PC-9 (cell line): ENCODE data around the gene COL25A1. TPM values are rescaled to one million over a fixed set of nuclear protein-coding genes. Genes with fewer than 3 reads are reported as not detected.

Experiments
- BruUV-seq: library from RNA; stranded (reverse); fragments of 400-500 nt; replicated peaks from 2 replicates; lab custom pipeline; 2021; lab: Mats Ljungman, UMichigan
- CTCF ChIA-PET: fragments of 300-600 bp; sonication (Branson Sonifier 250); formaldehyde crosslinking; loops from one replicate; lab custom pipeline; 2022; ENCODE audit warnings: antibody characterized with exemption; lab: Charles Lee
- POLR2A ChIA-PET: fragments of 300-600 bp; sonication (Branson Sonifier 250); formaldehyde crosslinking; loops from one replicate; lab custom pipeline; 2022; ENCODE audit warnings: antibody characterized with exemption; ENCODE audit not compliant: unreplicated experiment; lab: Charles Lee
- DNase-seq, 2 experiments: peaks; one replicate each; pipeline versions ENCODE4 v3.0.0 to v3.0.0-alpha.2; 2015 to 2022; ENCODE audit warnings: mixed read lengths in 1 of 2
- H2AFZ ChIP-seq: fragments of 200-600 bp; sonication (generic); 2 replicates; pipeline ENCODE4 v1.8.1; 2017; ENCODE audit warnings: antibody characterized with exemption
- H3F3A ChIP-seq: fragments of 200-600 bp; sonication (generic); 2 replicates; pipeline ENCODE4 v1.8.1; 2017; ENCODE audit warnings: antibody characterized with exemption, mild to moderate bottlenecking, low read depth; ENCODE audit not compliant: insufficient read depth
- H3K27ac ChIP-seq: fragments of 200-600 bp; sonication (generic); 2 replicates; pipeline ENCODE4 v1.6.1; 2016; ENCODE audit warnings: mixed run types
- H3K27me3 ChIP-seq: fragments of 200-600 bp; sonication (generic); 2 replicates; pipeline ENCODE4 v1.6.1; 2016; ENCODE audit warnings: low read depth, mixed run types; ENCODE audit not compliant: insufficient read depth
- H3K36me3 ChIP-seq: fragments of 200-600 bp; sonication (generic); 2 replicates; pipeline ENCODE4 v1.6.1; 2016; ENCODE audit warnings: low read depth, mixed run types
- H3K4me1 ChIP-seq: fragments of 200-600 bp; sonication (generic); replicated peaks from 2 replicates; pipeline ENCODE4 v1.6.1; 2016; ENCODE audit warnings: mixed run types; ENCODE audit not compliant: insufficient read depth
- H3K4me2 ChIP-seq: fragments of 200-600 bp; sonication (generic); 2 replicates; pipeline ENCODE4 v1.6.1; 2017; ENCODE audit warnings: mixed run types
- H3K4me3 ChIP-seq: fragments of 200-600 bp; sonication (generic); 2 replicates; pipeline ENCODE4 v1.6.1; 2016; ENCODE audit warnings: mixed run types
- H3K79me2 ChIP-seq: fragments of 200-600 bp; sonication (generic); 2 replicates; pipeline ENCODE4 v1.6.1; 2017; ENCODE audit warnings: low read depth, mixed run types
- H3K9me2 ChIP-seq: fragments of 200-600 bp; sonication (generic); 2 replicates; pipeline ENCODE4 v1.8.1; 2017; ENCODE audit warnings: mild to moderate bottlenecking; ENCODE audit not compliant: insufficient read depth
- H3K9me3 ChIP-seq: fragments of 200-600 bp; sonication (generic); 2 replicates; pipeline ENCODE4 v1.8.1; 2016; ENCODE audit warnings: low read depth; ENCODE audit not compliant: insufficient read depth
- H4K20me1 ChIP-seq: fragments of 200-600 bp; sonication (generic); 2 replicates; pipeline ENCODE4 v1.8.1; 2017; ENCODE audit not compliant: insufficient read depth
- EZH2 ChIP-seq: fragments of 200-600 bp; sonication (generic); IDR thresholded peaks from 2 replicates; pipeline ENCODE4 v1.8.0; 2017; ENCODE audit warnings: antibody characterized with exemption, low read depth
- intact Hi-C: fragments of 100-400 bp; cut with micrococcal nuclease; formaldehyde crosslinking; loops from one replicate; pipeline ENCODE4 v1.10.0; 2022; ENCODE audit not compliant: unreplicated experiment
- total RNA-seq: library from RNA; stranded (reverse); gene quantifications from 2 replicates; pipeline ENCODE4 v1.2.3, GENCODE V29; 2021
- TF ChIP-seq, protein P1 (sequence below): fragments of 200-600 bp; sonication (generic); conservative IDR thresholded peaks from 2 replicates; pipeline ENCODE4 v1.6.1; 2017; ENCODE audit warnings: mixed run types, antibody characterized with exemption, mild to moderate bottlenecking, moderate library complexity

The COL25A1 gene
- total RNA-seq, 1 experiment from 2014 or later, result not detected

DNA sequence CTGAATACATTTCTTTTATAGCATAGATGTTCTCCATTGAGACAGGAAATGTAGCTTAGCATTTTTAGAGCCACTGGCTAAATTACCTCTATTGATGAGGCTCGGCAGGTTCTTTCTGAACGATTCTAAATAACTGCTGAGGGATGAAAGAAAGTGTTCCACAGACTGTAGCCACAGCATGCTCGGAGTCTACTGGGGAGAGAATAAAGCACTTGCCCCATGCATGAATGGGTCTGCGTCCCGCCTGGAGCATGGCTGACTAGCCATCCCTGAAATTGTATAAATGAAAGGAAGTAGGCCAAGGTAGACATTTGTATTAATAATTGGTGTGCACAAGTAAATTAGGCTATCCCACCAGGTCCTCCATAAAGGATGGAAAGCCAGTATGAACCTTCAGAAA, 269.8 kb downstream of the COL25A1 start:
- no peaks in the 10 kb centered on the region for H3F3A ChIP-seq
- intact Hi-C loops, result no loop called here
- no peak for TF ChIP-seq EZH2
- TF ChIP-seq, protein P1, sequence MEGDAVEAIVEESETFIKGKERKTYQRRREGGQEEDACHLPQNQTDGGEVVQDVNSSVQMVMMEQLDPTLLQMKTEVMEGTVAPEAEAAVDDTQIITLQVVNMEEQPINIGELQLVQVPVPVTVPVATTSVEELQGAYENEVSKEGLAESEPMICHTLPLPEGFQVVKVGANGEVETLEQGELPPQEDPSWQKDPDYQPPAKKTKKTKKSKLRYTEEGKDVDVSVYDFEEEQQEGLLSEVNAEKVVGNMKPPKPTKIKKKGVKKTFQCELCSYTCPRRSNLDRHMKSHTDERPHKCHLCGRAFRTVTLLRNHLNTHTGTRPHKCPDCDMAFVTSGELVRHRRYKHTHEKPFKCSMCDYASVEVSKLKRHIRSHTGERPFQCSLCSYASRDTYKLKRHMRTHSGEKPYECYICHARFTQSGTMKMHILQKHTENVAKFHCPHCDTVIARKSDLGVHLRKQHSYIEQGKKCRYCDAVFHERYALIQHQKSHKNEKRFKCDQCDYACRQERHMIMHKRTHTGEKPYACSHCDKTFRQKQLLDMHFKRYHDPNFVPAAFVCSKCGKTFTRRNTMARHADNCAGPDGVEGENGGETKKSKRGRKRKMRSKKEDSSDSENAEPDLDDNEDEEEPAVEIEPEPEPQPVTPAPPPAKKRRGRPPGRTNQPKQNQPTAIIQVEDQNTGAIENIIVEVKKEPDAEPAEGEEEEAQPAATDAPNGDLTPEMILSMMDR, result no peak
- DNase-seq, result no peak
- no peak overlapping the region for H3K4me2 ChIP-seq
- ChIA-PET CTCF (no interaction called here), POLR2A (no interaction called here)
- no peaks in the 10 kb centered on the region for H3K27me3 ChIP-seq
- H3K9me2 ChIP-seq, result no peaks in the 10 kb centered on the region
- H3K9me3 ChIP-seq, result no peaks in the 10 kb centered on the region
- no peak overlapping the region for H3K27ac ChIP-seq
- H3K4me3 ChIP-seq, result no peak overlapping the region
- no peak overlapping the region for H2AFZ ChIP-seq
- no peaks in the 10 kb centered on the region for H4K20me1 ChIP-seq
- no peaks in the 10 kb centered on the region for H3K36me3 ChIP-seq
- no peaks in the 10 kb centered on the region for H3K4me1 ChIP-seq
- BruUV-seq, result no TSS peak
- no peaks in the 10 kb centered on the region for H3K79me2 ChIP-seq

DNA sequence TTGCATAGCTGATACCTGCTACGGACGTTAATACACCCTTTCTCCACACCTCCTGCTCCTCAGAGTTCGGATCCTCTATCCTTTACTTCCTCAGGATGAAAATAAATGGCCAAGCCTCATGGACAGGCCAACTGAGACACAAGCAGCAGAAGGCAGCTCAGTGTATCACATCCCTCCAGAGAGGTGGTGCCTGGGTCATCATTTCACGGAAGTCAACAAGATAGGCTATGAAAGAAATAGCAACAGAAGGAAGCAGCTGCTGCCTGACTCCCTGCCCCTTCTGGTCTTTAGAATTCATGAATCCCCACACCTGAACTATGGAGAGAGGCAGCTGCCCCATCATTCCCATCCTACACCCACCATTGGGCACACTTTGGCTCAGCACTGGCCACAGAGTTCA, 272.5 kb downstream of the COL25A1 start:
- Histone ChIP-seq H2AFZ (no peak overlapping the region), H3K27ac (no peak overlapping the region), H3K79me2 (no peaks in the 10 kb centered on the region), H3K4me1 (no peaks in the 10 kb centered on the region), H4K20me1 (no peaks in the 10 kb centered on the region), H3F3A (no peaks in the 10 kb centered on the region), H3K36me3 (no peaks in the 10 kb centered on the region), H3K4me2 (no peak overlapping the region), H3K27me3 (no peaks in the 10 kb centered on the region), H3K4me3 (no peak overlapping the region), H3K9me2 (no peaks in the 10 kb centered on the region), H3K9me3 (no peaks in the 10 kb centered on the region)
- BruUV-seq, result no TSS peak
- intact Hi-C loops, result no loop called here
- ChIA-PET CTCF (no interaction called here), POLR2A (interaction anchor here (0.7 kb wide), 1 partner anchor 673 kb away, joined by 4 read pairs; the partner anchor contains the start of gene CASP6)
- DNase-seq, result no peak
- TF ChIP-seq EZH2, result no peak
- TF ChIP-seq, protein P1, result no peak

DNA sequence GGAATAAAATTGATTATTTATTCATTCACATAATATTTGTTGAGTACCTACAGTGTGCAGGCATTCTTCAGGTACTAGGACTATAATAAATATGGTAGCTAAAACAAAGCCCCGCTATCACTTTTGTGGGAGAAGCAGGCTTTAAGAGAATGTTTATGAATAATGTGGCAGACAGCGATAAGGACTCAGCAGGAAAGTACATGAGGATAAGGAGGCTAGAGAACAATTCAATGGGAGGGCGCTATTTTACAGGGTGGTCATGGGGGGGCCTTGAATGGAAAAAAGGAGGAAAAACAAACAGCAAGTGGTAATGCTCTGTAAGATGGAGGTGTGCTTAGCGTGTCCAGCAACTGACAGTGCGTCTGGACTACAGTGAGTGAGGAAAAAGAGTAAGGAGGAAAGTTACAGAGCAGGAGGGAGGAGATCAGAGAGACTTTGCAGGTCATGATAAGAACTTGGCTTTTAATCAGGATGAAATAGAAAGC, 275.4 kb downstream of the COL25A1 start:
- DNase-seq, result no peak
- Histone ChIP-seq H3K79me2 (no peaks in the 10 kb centered on the region), H4K20me1 (no peaks in the 10 kb centered on the region), H3K36me3 (no peaks in the 10 kb centered on the region), H3F3A (no peaks in the 10 kb centered on the region), H3K4me1 (no peaks in the 10 kb centered on the region), H3K9me2 (no peaks in the 10 kb centered on the region), H3K27ac (no peak overlapping the region), H3K9me3 (no peaks in the 10 kb centered on the region), H3K4me2 (no peak overlapping the region), H2AFZ (no peak overlapping the region), H3K4me3 (no peak overlapping the region), H3K27me3 (no peaks in the 10 kb centered on the region)
- ChIA-PET CTCF (no interaction called here), POLR2A (no interaction called here)
- no TSS peak for BruUV-seq
- no peak for TF ChIP-seq EZH2
- TF ChIP-seq, protein P1, result no peak
- intact Hi-C loops, result no loop called here
